Measurements from ENCODE around the gene FMNL2.

DNA sequence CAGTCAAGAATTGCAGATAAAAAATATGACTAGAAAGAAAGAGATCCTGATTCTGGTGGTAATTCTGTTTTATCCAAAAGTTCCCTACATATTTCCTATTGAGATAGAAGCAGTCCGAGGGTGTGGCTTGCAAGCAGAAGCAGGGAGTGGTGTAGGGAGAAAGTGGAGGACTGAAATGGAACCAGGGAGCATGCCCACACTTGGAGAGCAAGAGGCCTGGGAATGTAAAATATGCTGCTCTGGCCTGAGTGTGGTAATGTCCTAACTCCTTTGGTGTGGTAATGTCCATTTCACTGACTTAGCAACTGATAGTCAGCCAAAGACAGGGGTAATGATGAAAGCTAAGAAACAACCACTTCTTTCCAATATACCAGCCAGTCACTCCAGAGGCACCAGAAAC is 30.1 kb upstream of the FMNL2 start:
- no peak for TF ChIP-seq POLR2AphosphoS5 (IDR thresholded peaks at IDR 0.05)
- TF ChIP-seq, protein P1, sequence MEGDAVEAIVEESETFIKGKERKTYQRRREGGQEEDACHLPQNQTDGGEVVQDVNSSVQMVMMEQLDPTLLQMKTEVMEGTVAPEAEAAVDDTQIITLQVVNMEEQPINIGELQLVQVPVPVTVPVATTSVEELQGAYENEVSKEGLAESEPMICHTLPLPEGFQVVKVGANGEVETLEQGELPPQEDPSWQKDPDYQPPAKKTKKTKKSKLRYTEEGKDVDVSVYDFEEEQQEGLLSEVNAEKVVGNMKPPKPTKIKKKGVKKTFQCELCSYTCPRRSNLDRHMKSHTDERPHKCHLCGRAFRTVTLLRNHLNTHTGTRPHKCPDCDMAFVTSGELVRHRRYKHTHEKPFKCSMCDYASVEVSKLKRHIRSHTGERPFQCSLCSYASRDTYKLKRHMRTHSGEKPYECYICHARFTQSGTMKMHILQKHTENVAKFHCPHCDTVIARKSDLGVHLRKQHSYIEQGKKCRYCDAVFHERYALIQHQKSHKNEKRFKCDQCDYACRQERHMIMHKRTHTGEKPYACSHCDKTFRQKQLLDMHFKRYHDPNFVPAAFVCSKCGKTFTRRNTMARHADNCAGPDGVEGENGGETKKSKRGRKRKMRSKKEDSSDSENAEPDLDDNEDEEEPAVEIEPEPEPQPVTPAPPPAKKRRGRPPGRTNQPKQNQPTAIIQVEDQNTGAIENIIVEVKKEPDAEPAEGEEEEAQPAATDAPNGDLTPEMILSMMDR (IDR thresholded peaks at IDR 0.05): no peak
- no peak for TF ChIP-seq POLR2A (IDR thresholded peaks at IDR 0.05)

All from stomach (tissue), 4 donors.